CD14-positive monocyte (primary cell): ENCODE measurements around the gene TOR1AIP1. TPM values are rescaled to one million over a fixed set of nuclear protein-coding genes. Genes with fewer than 3 reads are reported as not detected.
"Not testable (repeated sequence)": the region's sequence is repeated elsewhere in the genome, so short reads cannot be mapped to it uniquely, and the experiment has no call there.

Source experiments
- DNase-seq, 3 donors: peaks; one replicate each; pipeline ENCODE4 v3.0.0-alpha.2; 2011 to 2022
- H2AFZ ChIP-seq: 2 replicates; pipeline ENCODE4 v1.6.0; 2012; ENCODE audit warnings: mild to moderate bottlenecking, low read depth, low read length, inconsistent platforms; ENCODE audit not compliant: insufficient read depth, poor library complexity, severe bottlenecking
- H3K27ac ChIP-seq, 2 donors: 1 replicate in 1 of 2; 2 replicates in 1 of 2; pipeline ENCODE4 v1.5.1; 2012 to 2013; ENCODE audit warnings: low read length in 2 of 2, control low read depth in 1 of 2, inconsistent platforms in 1 of 2, low read depth in 1 of 2, mild to moderate bottlenecking in 1 of 2
- H3K27me3 ChIP-seq, 2 donors: one replicate each; pipeline versions ENCODE4 v1.6.0 to v1.6.1; 2011 to 2013; ENCODE audit warnings: low read length in 2 of 2; ENCODE audit not compliant: control insufficient read depth in 2 of 2, insufficient read depth in 2 of 2
- H3K36me3 ChIP-seq, 2 donors: replicated peaks in 1 of 2; 1 replicate in 1 of 2; 2 replicates in 1 of 2; pipeline versions ENCODE4 v1.5.1 to v1.6.1; 2012 to 2013; ENCODE audit warnings: low read length in 2 of 2, control low read depth in 1 of 2, inconsistent platforms in 1 of 2, mild to moderate bottlenecking in 1 of 2; ENCODE audit not compliant: insufficient read depth in 2 of 2, control insufficient read depth in 1 of 2
- H3K4me1 ChIP-seq, 2 donors: 1 replicate in 1 of 2; 2 replicates in 1 of 2; pipeline versions ENCODE4 v1.5.1 to v1.6.1; 2012 to 2013; ENCODE audit warnings: low read length in 2 of 2, control low read depth in 1 of 2, inconsistent platforms in 1 of 2, mild to moderate bottlenecking in 1 of 2, moderate library complexity in 1 of 2; ENCODE audit not compliant: insufficient read depth in 2 of 2, control insufficient read depth in 1 of 2
- H3K4me2 ChIP-seq: replicated peaks from 2 replicates; pipeline ENCODE3; 2012; ENCODE audit warnings: low read length, moderate library complexity, mild to moderate bottlenecking; ENCODE audit not compliant: poor library complexity, severe bottlenecking; ENCODE audit errors: extremely low read depth
- H3K4me3 ChIP-seq, 3 experiments: fragments of 200-600 bp in 1 of 3; sonication (generic) in 1 of 3; replicated peaks in 1 of 3; 1 replicate in 2 of 3; 2 replicates in 1 of 3; pipeline ENCODE4 v1.5.1; 2011 to 2013; ENCODE audit warnings: low read length in 3 of 3, mild to moderate bottlenecking in 3 of 3, control low read depth in 2 of 3, low read depth in 2 of 3, inconsistent platforms in 1 of 3, moderate library complexity in 1 of 3
- H3K79me2 ChIP-seq: 2 replicates; pipeline ENCODE4 v1.6.0; 2012; ENCODE audit warnings: mild to moderate bottlenecking, control low read depth, inconsistent platforms, low read length, moderate library complexity; ENCODE audit not compliant: insufficient read depth
- H3K9ac ChIP-seq: 2 replicates; pipeline ENCODE4 v1.6.0; 2017; ENCODE audit warnings: low read length, mild to moderate bottlenecking; ENCODE audit not compliant: insufficient read depth, poor library complexity, severe bottlenecking
- H3K9me3 ChIP-seq, 2 donors: replicated peaks in 1 of 2; 1 replicate in 1 of 2; 2 replicates in 1 of 2; pipeline versions ENCODE4 v1.5.1 to v1.6.1; 2012 to 2013; ENCODE audit warnings: low read length in 2 of 2, control low read depth in 1 of 2; ENCODE audit not compliant: control insufficient read depth in 1 of 2, insufficient read depth in 1 of 2
- H4K20me1 ChIP-seq: 2 replicates; pipeline ENCODE4 v1.6.0; 2012; ENCODE audit warnings: mild to moderate bottlenecking, low read length, control low read depth, moderate library complexity; ENCODE audit not compliant: insufficient read depth
- H3K27ac Mint-ChIP-seq, 7 donors: one replicate each; pipeline ENCODE4 v1.8.0; 2020; ENCODE audit warnings: mild to moderate bottlenecking in 7 of 7, mixed read lengths in 7 of 7, moderate library complexity in 6 of 7, inconsistent platforms in 2 of 7
- H3K27me3 Mint-ChIP-seq, 3 donors: one replicate each; pipeline ENCODE4 v1.8.0; 2021 to 2022; ENCODE audit warnings: low read depth in 3 of 3, mild to moderate bottlenecking in 3 of 3, mixed read lengths in 3 of 3, moderate library complexity in 3 of 3, inconsistent platforms in 1 of 3
- H3K36me3 Mint-ChIP-seq, 2 donors: one replicate each; pipeline ENCODE4 v1.8.0; 2020; ENCODE audit warnings: mixed read lengths in 2 of 2, inconsistent platforms in 1 of 2, mild to moderate bottlenecking in 1 of 2
- H3K4me1 Mint-ChIP-seq: one replicate; pipeline ENCODE4 v1.8.0; 2020; ENCODE audit warnings: mild to moderate bottlenecking, mixed read lengths
- H3K4me3 Mint-ChIP-seq, 2 donors: one replicate each; pipeline ENCODE4 v1.8.0; 2020; ENCODE audit warnings: mild to moderate bottlenecking in 2 of 2, mixed read lengths in 2 of 2, moderate library complexity in 1 of 2
- H3K9me3 Mint-ChIP-seq, 7 donors: one replicate each; pipeline ENCODE4 v1.8.0; 2020 to 2022; ENCODE audit warnings: mixed read lengths in 7 of 7, mild to moderate bottlenecking in 6 of 7, moderate library complexity in 6 of 7, inconsistent platforms in 2 of 7
- WGBS: methylation state at CpG from one replicate; pipeline ENCODE4 v1.1.5; 2013; ENCODE audit warnings: missing lambda C conversion rate; ENCODE audit not compliant: insufficient coverage; 5-methylcytosine and 5-hydroxymethylcytosine counted together
- intact Hi-C, 2 donors: fragments of 100-400 bp; cut with micrococcal nuclease; formaldehyde crosslinking; loops; one replicate each; pipeline versions ENCODE4 v1.15.0 to v1.15.1; 2023
- polyA plus RNA-seq, 3 donors: library from polyadenylated mRNA; depleted of rRNA in 1 of 3; unstranded in 2 of 3; stranded (reverse) in 1 of 3; fragments of 300-500 nt in 2 of 3; fragments of >200 nt in 1 of 3; fragmentation: Illumina TruSeq in 2 of 3; gene quantifications; 1 replicate in 2 of 3; 2 replicates in 1 of 3; pipeline ENCODE4 v1.2.3, GENCODE V29; 2012 to 2021
- TF ChIP-seq, protein P1 (sequence below): fragments of 200-600 bp; IDR thresholded peaks from one replicate; pipeline ENCODE4 v1.8.0; 2022; ENCODE audit warnings: antibody characterized with exemption, mild to moderate bottlenecking

The TOR1AIP1 gene
- polyA plus RNA-seq, 3 donors = 18.8 to 114 (median 77.5) TPM

DNA sequence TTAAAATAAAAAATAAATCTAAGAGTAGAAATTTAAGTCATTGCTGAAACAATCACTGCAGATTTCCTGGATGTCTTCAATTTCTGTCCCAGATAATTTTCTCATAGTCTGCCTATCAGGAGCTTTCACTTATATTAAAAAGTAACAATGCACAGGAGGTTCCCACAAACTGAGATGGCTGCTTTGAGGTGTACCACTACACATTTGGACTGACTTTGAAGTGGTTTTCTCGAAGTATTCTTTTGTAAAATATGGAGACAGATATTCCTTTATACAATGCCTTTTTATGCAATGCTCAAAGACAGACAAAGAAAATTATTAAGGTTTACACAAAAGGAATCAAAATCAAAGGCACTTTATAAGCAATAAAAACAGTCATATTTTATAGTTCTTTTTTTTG is 29.0 kb upstream of the TOR1AIP1 start:
- no peak overlapping the region for H3K27ac Mint-ChIP-seq
- no peak overlapping the region for H3K4me3 ChIP-seq
- TF ChIP-seq, protein P1, sequence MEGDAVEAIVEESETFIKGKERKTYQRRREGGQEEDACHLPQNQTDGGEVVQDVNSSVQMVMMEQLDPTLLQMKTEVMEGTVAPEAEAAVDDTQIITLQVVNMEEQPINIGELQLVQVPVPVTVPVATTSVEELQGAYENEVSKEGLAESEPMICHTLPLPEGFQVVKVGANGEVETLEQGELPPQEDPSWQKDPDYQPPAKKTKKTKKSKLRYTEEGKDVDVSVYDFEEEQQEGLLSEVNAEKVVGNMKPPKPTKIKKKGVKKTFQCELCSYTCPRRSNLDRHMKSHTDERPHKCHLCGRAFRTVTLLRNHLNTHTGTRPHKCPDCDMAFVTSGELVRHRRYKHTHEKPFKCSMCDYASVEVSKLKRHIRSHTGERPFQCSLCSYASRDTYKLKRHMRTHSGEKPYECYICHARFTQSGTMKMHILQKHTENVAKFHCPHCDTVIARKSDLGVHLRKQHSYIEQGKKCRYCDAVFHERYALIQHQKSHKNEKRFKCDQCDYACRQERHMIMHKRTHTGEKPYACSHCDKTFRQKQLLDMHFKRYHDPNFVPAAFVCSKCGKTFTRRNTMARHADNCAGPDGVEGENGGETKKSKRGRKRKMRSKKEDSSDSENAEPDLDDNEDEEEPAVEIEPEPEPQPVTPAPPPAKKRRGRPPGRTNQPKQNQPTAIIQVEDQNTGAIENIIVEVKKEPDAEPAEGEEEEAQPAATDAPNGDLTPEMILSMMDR = no peak
- peaks cover 0 to 2% (median 0%) of the 10 kb centered on the region in 3 donors for H3K27me3 Mint-ChIP-seq
- no CpG with 5 or more reads among the region's 1 CpG for WGBS
- H3K36me3 Mint-ChIP-seq = peaks cover 45 to 66% of the 10 kb centered on the region in 2 donors
- H2AFZ ChIP-seq = no peak overlapping the region
- H3K79me2 ChIP-seq = no peaks in the 10 kb centered on the region
- H4K20me1 ChIP-seq = no peaks in the 10 kb centered on the region
- no peak overlapping the region for H3K27ac ChIP-seq
- H3K27me3 ChIP-seq = no peaks in the 10 kb centered on the region
- H3K9me3 ChIP-seq = no peaks in the 10 kb centered on the region
- DNase-seq = no peak
- H3K9me3 Mint-ChIP-seq = no peaks in the 10 kb centered on the region
- no peak overlapping the region for H3K4me3 Mint-ChIP-seq
- H3K36me3 ChIP-seq = peaks cover 36 to 72% of the 10 kb centered on the region in 2 donors
- H3K9ac ChIP-seq = no peak overlapping the region
- intact Hi-C loops = no loop called here
- H3K4me1 Mint-ChIP-seq = peaks cover 24% of the 10 kb centered on the region
- H3K4me1 ChIP-seq = peaks cover 12 to 20% of the 10 kb centered on the region in 2 donors
- H3K4me2 ChIP-seq = no peak overlapping the region

DNA sequence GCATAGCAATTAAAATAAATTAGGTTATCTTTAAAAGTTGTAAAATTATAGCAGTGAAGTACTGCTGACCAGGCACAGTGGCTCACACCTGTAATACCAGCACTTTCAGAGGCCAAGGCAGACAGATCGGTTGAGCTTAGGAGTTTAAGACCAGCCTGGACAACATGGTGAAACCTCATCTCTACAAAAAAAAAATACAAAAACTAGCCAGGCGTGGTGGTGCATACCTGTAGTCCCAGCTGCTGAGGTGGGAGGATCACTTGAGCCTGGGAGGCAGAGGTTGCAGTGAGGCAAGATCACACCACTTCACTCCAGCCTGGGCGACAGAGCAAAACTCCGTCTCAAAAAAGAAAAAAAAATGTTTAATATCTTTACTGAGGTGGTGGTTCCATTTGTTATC is 26.3 kb upstream of the TOR1AIP1 start:
- H3K9ac ChIP-seq = not testable (repeated sequence)

More for the DNA sequence above, 26.3 kb upstream of the TOR1AIP1 start:
- H3K79me2 ChIP-seq, H3K27ac ChIP-seq, H3K9me3 Mint-ChIP-seq, H4K20me1 ChIP-seq, H3K27me3 ChIP-seq, intact Hi-C loops, H3K9me3 ChIP-seq, H2AFZ ChIP-seq, H3K4me3 Mint-ChIP-seq, H3K4me3 ChIP-seq, H3K27me3 Mint-ChIP-seq, H3K4me2 ChIP-seq, DNase-seq, H3K27ac Mint-ChIP-seq: not testable (repeated sequence)
- H3K4me1 ChIP-seq = peaks cover 12 to 20% of the 10 kb centered on the region in 2 donors
- WGBS = no CpG with 5 or more reads among the region's 4 CpGs
- H3K4me1 Mint-ChIP-seq = peaks cover 24% of the 10 kb centered on the region
- peaks cover 17 to 48% of the 10 kb centered on the region in 2 donors for H3K36me3 ChIP-seq
- peaks cover 29 to 50% of the 10 kb centered on the region in 2 donors for H3K36me3 Mint-ChIP-seq
